OCI-LY3 (cell line): Measurements from ENCODE around the gene LDLRAD4.

Experiments used
- H2AFZ ChIP-seq: fragments of 200-600, 300-600 bp; shearing (Covaris generic); 2 replicates; pipeline ENCODE4 v1.6.0; 2014; ENCODE audit warnings: antibody characterized with exemption, low read depth, low read length
- H3K27ac ChIP-seq: fragments of 200-600, 300-600 bp; sonication (generic); 2 replicates; pipeline ENCODE4 v1.5.1; 2014; ENCODE audit warnings: mild to moderate bottlenecking, low read length, moderate library complexity, mixed read lengths
- H3K27me3 ChIP-seq: fragments of 200-600, 300-600 bp; sonication (generic); 2 replicates; pipeline ENCODE4 v1.6.1; 2014; ENCODE audit warnings: low read depth, low read length, mixed read lengths
- H3K36me3 ChIP-seq: fragments of 200-600, 300-600 bp; sonication (generic); replicated peaks from 2 replicates; pipeline ENCODE3; 2014; ENCODE audit warnings: low read depth, low read length, mixed read lengths
- H3K4me1 ChIP-seq: fragments of 300-600, 200-600 bp; sonication (generic); 2 replicates; pipeline ENCODE4 v1.6.1; 2014; ENCODE audit warnings: low read length, mixed read lengths
- H3K4me2 ChIP-seq: fragments of 200-600, 300-600 bp; sonication (generic); 2 replicates; pipeline ENCODE4 v1.6.1; 2014; ENCODE audit warnings: low read length, mixed read lengths
- H3K4me3 ChIP-seq: fragments of 300-600, 200-600 bp; sonication (generic); 2 replicates; pipeline ENCODE4 v1.5.1; 2014; ENCODE audit warnings: antibody characterized with exemption, mild to moderate bottlenecking, low read length, moderate library complexity
- H3K79me2 ChIP-seq: fragments of 300-600, 200-600 bp; shearing (Covaris generic); 2 replicates; pipeline ENCODE4 v1.6.1; 2014; ENCODE audit warnings: mild to moderate bottlenecking, low read length, mixed read lengths
- H3K9ac ChIP-seq: fragments of 300-600, 200-600 bp; shearing (Covaris generic); 2 replicates; pipeline ENCODE4 v1.6.0; 2014; ENCODE audit warnings: mild to moderate bottlenecking, low read length, moderate library complexity
- H3K9me3 ChIP-seq: fragments of 200-600, 300-600 bp; shearing (Covaris generic); 2 replicates; pipeline ENCODE4 v1.6.1; 2014; ENCODE audit warnings: low read length, mixed read lengths; ENCODE audit not compliant: insufficient read depth
- H4K20me1 ChIP-seq: fragments of 200-600, 300-600 bp; sonication (generic); 2 replicates; pipeline ENCODE4 v1.6.1; 2016; ENCODE audit warnings: low read length, mixed read lengths; ENCODE audit not compliant: insufficient read depth
- EZH2phosphoT487 ChIP-seq: fragments of 200-600 bp; shearing (Covaris generic); IDR thresholded peaks from 2 replicates; pipeline ENCODE4 v1.6.1; 2018; ENCODE audit warnings: antibody characterized with exemption, mixed run types, low read depth
- TF ChIP-seq, protein P1 (sequence below): fragments of 200-600, 300-600 bp; sonication (generic); IDR thresholded peaks from 2 replicates; pipeline ENCODE4 v1.5.1; 2014; ENCODE audit warnings: antibody characterized with exemption, low read length, low read depth

LDLRAD4 gene

DNA sequence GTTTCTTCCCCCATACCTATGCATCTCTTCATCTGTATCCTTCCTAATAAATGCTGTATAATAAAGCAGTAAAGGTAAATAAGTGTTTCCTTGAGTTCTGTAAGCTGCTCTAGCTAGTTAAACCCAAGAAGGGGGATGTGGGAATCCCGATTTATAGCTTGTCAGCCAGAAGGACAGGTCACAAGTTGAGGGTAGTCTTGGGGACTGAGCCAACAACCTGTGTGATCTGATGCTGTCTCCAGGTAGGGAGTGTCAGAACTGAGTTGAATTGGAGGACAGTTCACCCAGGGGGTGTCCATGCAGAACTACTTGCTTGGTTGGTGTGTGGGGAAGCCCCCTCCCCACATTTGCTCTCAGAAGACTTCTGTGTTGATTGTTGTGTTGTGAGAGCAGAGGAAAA, 112.4 kb downstream of the LDLRAD4 start:
- H3K4me1 ChIP-seq = peaks cover 7% of the 10 kb centered on the region; the same call in 1 of the 2 replicates
- H3K36me3 ChIP-seq = no peaks in the 10 kb centered on the region
- no peak overlapping the region for H3K27ac ChIP-seq
- no peak overlapping the region for H3K4me3 ChIP-seq
- no peak overlapping the region for H2AFZ ChIP-seq
- H3K79me2 ChIP-seq = no peaks in the 10 kb centered on the region
- no peak overlapping the region for H3K4me2 ChIP-seq
- no peak overlapping the region for H3K9ac ChIP-seq
- peaks cover 21% of the 10 kb centered on the region for H3K27me3 ChIP-seq
- H4K20me1 ChIP-seq = no peaks in the 10 kb centered on the region
- TF ChIP-seq EZH2phosphoT487 = no peak
- TF ChIP-seq, protein P1, sequence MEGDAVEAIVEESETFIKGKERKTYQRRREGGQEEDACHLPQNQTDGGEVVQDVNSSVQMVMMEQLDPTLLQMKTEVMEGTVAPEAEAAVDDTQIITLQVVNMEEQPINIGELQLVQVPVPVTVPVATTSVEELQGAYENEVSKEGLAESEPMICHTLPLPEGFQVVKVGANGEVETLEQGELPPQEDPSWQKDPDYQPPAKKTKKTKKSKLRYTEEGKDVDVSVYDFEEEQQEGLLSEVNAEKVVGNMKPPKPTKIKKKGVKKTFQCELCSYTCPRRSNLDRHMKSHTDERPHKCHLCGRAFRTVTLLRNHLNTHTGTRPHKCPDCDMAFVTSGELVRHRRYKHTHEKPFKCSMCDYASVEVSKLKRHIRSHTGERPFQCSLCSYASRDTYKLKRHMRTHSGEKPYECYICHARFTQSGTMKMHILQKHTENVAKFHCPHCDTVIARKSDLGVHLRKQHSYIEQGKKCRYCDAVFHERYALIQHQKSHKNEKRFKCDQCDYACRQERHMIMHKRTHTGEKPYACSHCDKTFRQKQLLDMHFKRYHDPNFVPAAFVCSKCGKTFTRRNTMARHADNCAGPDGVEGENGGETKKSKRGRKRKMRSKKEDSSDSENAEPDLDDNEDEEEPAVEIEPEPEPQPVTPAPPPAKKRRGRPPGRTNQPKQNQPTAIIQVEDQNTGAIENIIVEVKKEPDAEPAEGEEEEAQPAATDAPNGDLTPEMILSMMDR = no peak
- H3K9me3 ChIP-seq = no peaks in the 10 kb centered on the region

DNA sequence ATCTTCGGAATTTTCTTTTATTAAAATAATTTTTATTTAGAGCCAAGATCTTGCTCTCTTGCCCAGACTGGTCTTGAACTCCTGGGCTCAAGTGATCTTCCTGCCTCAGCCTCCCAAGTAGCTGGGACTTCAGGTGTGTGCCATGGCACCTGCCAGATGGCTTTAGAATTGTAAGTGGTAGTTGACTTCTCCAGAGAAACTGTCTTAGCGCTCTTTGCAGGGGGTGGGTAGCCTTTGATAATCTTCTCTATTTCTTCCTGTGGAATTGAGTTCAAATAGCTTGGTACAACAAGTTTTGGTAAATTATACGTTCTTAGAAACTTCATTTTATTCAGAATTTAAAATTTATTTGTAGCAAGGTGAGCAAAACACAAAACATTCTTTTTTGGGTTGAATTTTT, 113.3 kb downstream of the LDLRAD4 start:
- H2AFZ ChIP-seq = no peak overlapping the region
- no peak overlapping the region for H3K4me2 ChIP-seq

DNA sequence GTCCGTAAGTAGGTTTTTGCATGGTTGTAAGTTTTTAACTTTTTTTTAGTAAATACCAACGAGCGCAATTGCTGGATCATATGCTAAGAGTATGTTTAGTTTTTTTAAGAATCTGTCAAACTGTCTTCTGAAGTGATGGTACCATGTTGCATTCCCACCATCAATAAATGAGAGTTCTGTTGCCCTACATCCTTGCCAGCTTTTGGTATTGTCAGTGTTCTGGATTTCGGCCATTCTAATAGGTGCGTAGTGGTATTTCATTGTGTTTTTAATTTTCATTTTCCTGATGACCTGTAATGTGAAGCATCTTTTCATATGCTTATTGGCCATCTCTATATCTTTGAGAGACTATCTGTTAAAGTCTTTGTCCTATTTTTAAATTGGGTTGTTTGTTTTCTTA, 114.3 kb downstream of the LDLRAD4 start:
- Histone ChIP-seq H3K79me2 (no peaks in the 10 kb centered on the region), H3K27me3 (peaks cover 31% of the 10 kb centered on the region), H3K27ac (no peak overlapping the region), H3K4me3 (no peak overlapping the region), H3K4me1 (no peaks in the 10 kb centered on the region), H4K20me1 (no peaks in the 10 kb centered on the region), H3K4me2 (no peak overlapping the region), H3K36me3 (no peaks in the 10 kb centered on the region), H3K9me3 (no peaks in the 10 kb centered on the region), H3K9ac (no peak overlapping the region), H2AFZ (no peak overlapping the region)
- TF ChIP-seq, protein P1 = no peak
- no peak for TF ChIP-seq EZH2phosphoT487

More for the DNA sequence above, 113.3 kb downstream of the LDLRAD4 start:
- Histone ChIP-seq H3K27me3 (peaks cover 24% of the 10 kb centered on the region), H3K79me2 (no peaks in the 10 kb centered on the region), H4K20me1 (no peaks in the 10 kb centered on the region), H3K9ac (no peak overlapping the region), H3K4me1 (peaks cover 4% of the 10 kb centered on the region; the same call in 1 of the 2 replicates), H3K36me3 (no peaks in the 10 kb centered on the region), H3K27ac (no peak overlapping the region), H3K4me3 (no peak overlapping the region), H3K9me3 (no peaks in the 10 kb centered on the region)
- TF ChIP-seq EZH2phosphoT487 = no peak

DNA sequence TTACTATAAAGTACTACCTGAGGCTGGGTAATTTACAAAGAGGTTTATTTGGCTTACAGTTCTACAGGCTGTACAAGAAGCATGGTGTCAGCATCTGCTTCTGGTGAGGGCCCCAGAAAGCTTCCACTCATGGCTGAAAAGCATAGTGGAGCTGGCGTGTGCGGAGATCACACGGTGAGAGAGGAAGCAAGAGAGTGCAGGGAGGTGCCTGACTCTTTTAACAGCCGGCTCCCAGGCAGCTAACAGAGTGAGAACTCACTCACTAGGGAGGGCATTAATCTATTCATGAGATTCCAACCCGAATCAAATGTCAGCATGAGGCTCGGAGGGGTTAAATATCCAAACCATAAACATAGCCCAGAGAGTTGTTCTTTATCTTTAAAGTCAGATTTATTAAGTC, 117.3 kb downstream of the LDLRAD4 start:
- no peaks in the 10 kb centered on the region for H4K20me1 ChIP-seq
- H3K36me3 ChIP-seq = no peaks in the 10 kb centered on the region
- no peak overlapping the region for H3K4me3 ChIP-seq
- H3K4me1 ChIP-seq = no peaks in the 10 kb centered on the region
- no peaks in the 10 kb centered on the region for H3K9me3 ChIP-seq
- no peak overlapping the region for H3K9ac ChIP-seq
- H3K4me2 ChIP-seq = no peak overlapping the region
- no peaks in the 10 kb centered on the region for H3K79me2 ChIP-seq
- H2AFZ ChIP-seq = no peak overlapping the region
- H3K27ac ChIP-seq = no peak overlapping the region
- TF ChIP-seq EZH2phosphoT487 = no peak
- TF ChIP-seq, protein P1 = no peak
- H3K27me3 ChIP-seq = peaks cover 55% of the 10 kb centered on the region

DNA sequence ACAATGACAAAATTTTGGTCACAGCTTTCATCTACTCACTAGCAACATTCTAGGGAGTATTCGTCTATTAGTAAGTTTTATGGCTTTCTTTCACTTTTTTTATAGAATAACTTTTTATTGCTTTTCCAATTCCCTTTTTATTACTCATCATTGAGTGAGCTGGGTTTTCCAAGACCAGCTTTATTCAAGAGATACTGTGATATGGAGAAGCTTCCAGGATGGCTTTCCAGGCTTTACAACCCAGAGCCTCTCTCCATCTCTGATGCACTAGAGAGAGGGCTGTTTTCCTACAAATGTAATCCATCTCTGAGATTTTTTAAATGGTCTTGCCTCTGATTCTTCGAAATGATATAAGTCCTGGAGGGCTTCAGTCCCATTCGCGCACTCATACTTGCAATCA, 118.3 kb downstream of the LDLRAD4 start:
- Histone ChIP-seq H3K4me3 (no peak overlapping the region), H3K9ac (no peak overlapping the region), H3K4me2 (no peak overlapping the region), H3K79me2 (no peaks in the 10 kb centered on the region), H3K4me1 (no peaks in the 10 kb centered on the region), H2AFZ (no peak overlapping the region), H3K9me3 (no peaks in the 10 kb centered on the region), H3K36me3 (no peaks in the 10 kb centered on the region), H3K27me3 (peaks cover 56% of the 10 kb centered on the region), H4K20me1 (no peaks in the 10 kb centered on the region), H3K27ac (no peak overlapping the region)
- no peak for TF ChIP-seq EZH2phosphoT487
- TF ChIP-seq, protein P1 = no peak
